Stimulated activated CD8-positive, alpha-beta memory T cell treated with anti-CD3 and anti-CD28 coated beads, Interleukin-12 subunit alpha, Interleukin-12 subunit beta, amount 100 ng/mL, for 24 hours (primary cell): ENCODE measurements around the gene SH2D1A.
"Not testable (repeated sequence)": the region's sequence is repeated elsewhere in the genome, so short reads cannot be mapped to it uniquely, and the experiment has no call there.

Source experiments
- DNase-seq: peaks from one replicate; pipeline ENCODE4 v3.0.0-alpha.2; 2020; ENCODE audit errors: extremely low read depth

SH2D1A gene

GRCh38 chrX:124346117-124346876 is at the start of gene SH2D1A:
Gene SH2D1A (plus strand): TSS chrX:124346563. CDS start chrX:124346643, 80 bp downstream.
- no peak for DNase-seq

DNA sequence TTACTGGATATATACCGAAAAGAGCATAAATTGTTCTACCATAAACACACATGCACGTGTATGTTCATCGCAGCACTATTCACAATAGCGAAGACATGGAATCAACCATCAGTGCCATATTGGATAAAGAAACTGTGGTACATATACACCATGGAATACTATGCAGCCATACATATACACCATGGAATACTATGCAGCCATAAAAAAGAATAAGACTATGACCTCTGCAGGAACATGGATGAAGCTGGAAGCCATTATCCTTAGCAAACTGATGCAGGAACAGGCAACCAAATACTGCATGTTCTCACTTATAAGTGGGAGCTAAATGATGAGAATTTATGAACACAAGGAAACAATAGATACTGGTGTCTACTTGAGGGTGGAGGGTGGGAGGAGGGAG is 47.0 kb upstream of the SH2D1A start:
- not testable (repeated sequence) for DNase-seq

GRCh38 chrX:124300405-124300804 is 46.0 kb upstream of the SH2D1A start:
- no peak for DNase-seq

DNA sequence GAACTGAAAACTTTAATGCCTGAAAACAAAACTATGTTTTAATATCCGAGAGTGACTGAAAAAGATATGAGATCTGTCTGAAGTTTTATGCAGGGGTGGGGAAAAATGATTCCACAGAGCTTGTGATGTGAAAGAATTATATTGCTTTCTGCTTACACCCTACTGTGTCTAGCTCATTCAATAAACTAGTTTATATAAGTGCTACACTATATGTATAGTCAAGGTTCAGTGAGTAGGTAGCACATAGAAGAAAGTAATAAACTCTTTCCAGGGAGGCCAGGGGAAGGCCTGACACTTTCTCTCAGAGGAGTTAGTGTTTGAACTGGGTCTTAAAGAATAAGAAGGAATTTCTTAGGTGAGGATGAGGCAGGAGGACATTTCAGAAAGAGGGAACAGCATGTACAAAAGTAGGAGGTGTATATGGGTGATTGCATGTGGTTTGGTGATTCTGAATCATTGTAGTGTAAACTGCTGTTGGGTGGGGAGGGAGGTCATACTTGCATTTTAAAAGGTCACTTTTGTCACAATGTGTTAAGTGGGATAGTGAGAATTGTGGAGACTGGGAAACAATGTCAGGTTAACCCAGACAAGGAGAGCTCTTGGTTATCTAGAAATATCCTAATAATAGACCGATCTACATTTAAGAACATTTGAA is 39.0 kb upstream of the SH2D1A start:
- no peak for DNase-seq

DNA sequence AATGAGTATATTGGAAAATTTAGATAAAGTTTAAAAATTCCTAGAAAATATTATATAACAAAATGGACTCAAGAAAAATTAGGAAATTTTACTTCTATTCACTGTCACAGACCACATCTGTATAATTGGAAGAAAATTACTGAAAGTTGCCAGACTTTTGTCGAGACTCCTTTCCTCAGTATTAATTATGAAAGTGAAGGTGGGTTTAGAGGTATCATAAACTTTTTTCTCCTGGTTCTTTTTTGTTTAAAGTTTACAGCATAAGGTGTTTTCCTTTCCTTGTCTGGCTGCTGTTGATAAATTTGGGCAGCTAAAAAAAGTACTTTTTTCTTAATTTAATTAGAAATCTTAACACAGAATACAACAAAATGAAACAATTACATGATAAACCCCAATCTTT is 20.6 kb upstream of the SH2D1A start:
- no peak for DNase-seq

GRCh38 chrX:124328765-124329164 is 17.6 kb upstream of the SH2D1A start:
- no peak for DNase-seq

- DNase-seq = no peak
Measured at GRCh38 chrX:124332481-124333424, 13.6 kb upstream of the SH2D1A start, which contains the start of gene TEX13D. Gene TEX13D (plus strand): TSS chrX:124332660. CDS start chrX:124332918, 258 bp downstream.

GRCh38 chrX:124333862-124334261 is 12.5 kb upstream of the SH2D1A start:
- no peak for DNase-seq

DNA sequence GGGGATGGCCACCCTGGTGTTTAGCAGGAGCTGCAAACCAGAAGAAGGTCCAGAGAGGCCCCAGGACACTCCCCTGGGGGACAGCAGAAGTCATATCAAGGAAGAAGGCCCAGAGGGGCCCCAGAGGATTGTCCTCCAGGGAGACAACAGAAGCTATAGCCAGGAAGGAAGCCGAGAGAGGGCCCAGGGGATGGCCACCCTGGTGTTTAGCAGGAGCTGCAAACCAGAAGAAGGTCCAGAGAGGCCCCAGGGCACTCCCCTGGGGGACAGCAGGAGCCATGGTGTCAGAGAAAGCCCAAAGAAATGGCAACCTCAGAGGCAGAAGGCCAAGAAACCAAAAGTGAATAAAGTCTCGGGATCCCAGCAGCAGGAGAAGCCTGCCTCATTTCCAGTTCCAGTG is 11.8 kb upstream of the SH2D1A start:
- DNase-seq = not testable (repeated sequence)

- no peak for DNase-seq
Measured at GRCh38 chrX:124335598-124335997, 10.8 kb upstream of the SH2D1A start.

GRCh38 chrX:124337916-124338315 is 8.4 kb upstream of the SH2D1A start:
- DNase-seq = no peak

DNA sequence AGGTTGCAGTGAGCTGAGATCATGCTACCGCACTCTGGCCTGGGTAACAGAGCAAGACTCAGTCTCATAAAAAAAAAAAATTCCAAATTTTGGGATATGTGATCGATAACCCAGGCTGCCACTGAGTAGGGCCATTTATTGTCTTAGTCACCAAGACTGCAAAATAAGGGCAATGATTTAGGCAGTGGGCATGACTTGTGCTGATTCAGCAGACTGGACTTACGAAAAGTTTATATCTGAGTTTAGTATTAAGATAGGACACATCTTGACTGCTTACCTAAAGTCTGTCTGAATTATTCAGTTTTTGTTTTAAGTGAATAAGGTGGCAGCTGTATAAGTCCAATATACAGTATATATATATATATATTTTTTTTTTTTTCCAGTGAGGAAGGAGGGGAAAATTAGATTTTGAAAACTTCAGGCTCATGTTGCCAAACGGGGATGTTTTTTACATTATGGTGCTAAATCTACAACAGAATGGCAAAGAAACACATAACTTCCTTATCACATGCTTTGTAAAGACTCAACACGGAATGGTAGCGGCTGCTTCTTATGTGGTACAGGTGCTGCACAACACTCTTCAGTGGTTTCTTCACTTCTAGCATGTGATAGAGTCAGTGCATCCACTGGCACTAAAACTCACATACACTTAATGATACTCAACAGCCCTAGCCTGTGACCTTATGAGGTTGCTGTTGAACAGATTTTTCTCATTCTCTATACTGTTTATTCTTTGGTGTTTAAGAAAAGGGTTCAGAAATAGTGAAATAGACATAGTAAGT is 7.4 kb upstream of the SH2D1A start:
- no peak for DNase-seq

DNA sequence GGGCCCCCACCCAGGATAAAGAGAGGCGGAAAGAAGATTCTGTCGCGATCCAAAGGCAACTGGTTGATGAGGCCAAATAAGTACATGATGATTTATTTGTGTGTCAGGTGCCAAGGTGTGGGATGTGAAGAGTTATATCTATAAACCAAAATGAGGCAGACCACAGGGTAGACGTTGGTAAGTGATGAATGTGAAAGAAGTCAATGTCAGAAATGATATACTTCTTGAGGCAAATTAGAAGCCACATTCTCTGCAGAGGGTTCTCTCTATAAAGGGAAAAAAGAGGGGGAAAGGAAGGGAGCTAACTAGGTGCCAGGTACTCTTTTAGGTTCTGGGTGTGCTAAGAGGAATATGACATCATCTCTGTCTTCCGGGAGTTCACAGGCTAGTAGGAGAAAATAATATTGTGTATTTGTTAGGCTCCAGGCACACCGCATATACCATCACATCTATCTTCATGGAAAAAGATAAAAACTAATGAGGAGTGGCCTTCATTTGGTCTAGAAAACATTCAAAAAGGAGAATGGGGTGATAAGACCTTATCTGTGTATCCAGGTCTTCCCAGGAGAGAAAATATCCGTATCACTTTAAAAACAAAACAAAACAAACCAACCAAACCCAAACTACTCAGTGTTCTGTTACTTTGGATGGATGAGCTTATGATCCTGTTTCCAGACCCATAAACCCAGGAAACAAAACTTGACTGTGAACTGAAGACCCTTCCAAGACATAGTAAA is 4.8 kb upstream of the SH2D1A start:
- DNase-seq = no peak

- no peak for DNase-seq
Measured at GRCh38 chrX:124342174-124342867, 4.0 kb upstream of the SH2D1A start.

GRCh38 chrX:124343016-124343415 is 3.3 kb upstream of the SH2D1A start:
- no peak for DNase-seq

DNA sequence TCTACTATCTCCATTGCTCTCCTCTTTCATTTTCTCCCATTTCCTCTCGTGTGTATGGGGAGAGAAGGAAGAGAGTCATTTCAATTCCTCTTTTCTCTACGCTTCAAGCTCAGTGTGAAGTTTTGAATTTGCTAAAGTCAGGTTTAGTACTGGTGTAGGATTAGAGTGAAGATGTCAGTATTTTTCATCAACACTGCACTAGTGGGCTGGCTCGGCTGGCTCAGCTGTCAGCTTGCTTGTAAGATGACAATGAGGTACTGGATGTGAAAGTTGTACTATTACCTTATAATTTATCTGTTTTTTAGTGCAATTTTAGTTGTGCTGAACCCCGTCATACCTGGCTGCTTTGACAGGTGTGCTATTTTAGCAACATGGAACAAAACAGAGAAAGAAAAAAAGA is 2.1 kb upstream of the SH2D1A start:
- no peak for DNase-seq

DNA sequence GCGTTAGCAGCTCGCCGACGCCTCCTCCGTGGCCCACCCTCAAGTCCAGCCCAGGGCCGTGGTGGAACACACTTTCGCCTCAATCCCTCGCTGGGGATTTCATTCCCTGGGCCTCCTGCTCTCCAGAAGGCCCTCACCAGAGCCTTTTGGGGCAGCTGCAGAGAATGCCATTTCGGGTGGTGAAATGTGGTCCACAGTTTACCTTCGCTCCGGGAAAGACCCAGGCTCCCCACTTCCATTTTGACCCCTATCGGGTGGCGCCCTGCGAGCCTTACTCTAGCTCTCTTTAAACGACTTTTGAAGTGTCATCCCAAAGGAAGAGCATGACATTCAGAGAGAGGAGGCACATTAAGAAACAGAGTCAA is 496 bp downstream of the SH2D1A start:
- no peak for DNase-seq

- no peak for DNase-seq
Measured at GRCh38 chrX:124347242-124347641, 879 bp downstream of the SH2D1A start.

- DNase-seq = no peak
Measured at GRCh38 chrX:124348182-124348581, 1.8 kb downstream of the SH2D1A start.

GRCh38 chrX:124348885-124349453 is 2.6 kb downstream of the SH2D1A start:
- DNase-seq = no peak
